ENCODE measurements around the gene DAB1.

The DAB1 gene

GRCh38 chr1:57423656-57424211, at the start of gene DAB1:
DAB1 (minus strand) TSS chr1:57424060; CDS start chr1:57291030, 133,030 bp downstream.
- no peak for DNase-seq (ENCODE audit: low read depth in 2 of 2)

- no peak for DNase-seq (ENCODE audit: low read depth in 2 of 2)
These were observed 49.6 kb upstream of the DAB1 start for GRCh38 chr1:57473448-57473847.

- DNase-seq (ENCODE audit: low read depth in 2 of 2): no peak
These were observed 48.1 kb upstream of the DAB1 start for GRCh38 chr1:57471995-57472394.

GRCh38 chr1:57470036-57470435, 46.2 kb upstream of the DAB1 start:
- DNase-seq (ENCODE audit: low read depth in 2 of 2): no peak

- no peak for DNase-seq (ENCODE audit: low read depth in 2 of 2)
These were observed 45.0 kb upstream of the DAB1 start for GRCh38 chr1:57468641-57469523.

- no peak for DNase-seq (ENCODE audit: low read depth in 2 of 2)
These were observed 44.0 kb upstream of the DAB1 start for GRCh38 chr1:57467830-57468229.

GRCh38 chr1:57464756-57465155, 40.9 kb upstream of the DAB1 start:
- DNase-seq (ENCODE audit: low read depth in 2 of 2): no peak

- DNase-seq (ENCODE audit: low read depth in 2 of 2): no peak
These were observed 39.5 kb upstream of the DAB1 start for GRCh38 chr1:57463343-57463742.

GRCh38 chr1:57461405-57461804, 37.5 kb upstream of the DAB1 start:
- no peak for DNase-seq (ENCODE audit: low read depth in 2 of 2)

- no peak for DNase-seq (ENCODE audit: low read depth in 2 of 2)
These were observed 27.7 kb upstream of the DAB1 start for GRCh38 chr1:57451516-57451915.

GRCh38 chr1:57450981-57451380, 27.1 kb upstream of the DAB1 start:
- no peak for DNase-seq (ENCODE audit: low read depth in 2 of 2)

- no peak for DNase-seq (ENCODE audit: low read depth in 2 of 2)
These were observed 23.7 kb upstream of the DAB1 start for GRCh38 chr1:57447551-57447950.

GRCh38 chr1:57443004-57443403, 19.1 kb upstream of the DAB1 start:
- no peak for DNase-seq (ENCODE audit: low read depth in 2 of 2)

GRCh38 chr1:57440096-57440495, 16.2 kb upstream of the DAB1 start:
- no peak for DNase-seq (ENCODE audit: low read depth in 2 of 2)

GRCh38 chr1:57431400-57431799, 7.5 kb upstream of the DAB1 start:
- DNase-seq (ENCODE audit: low read depth in 2 of 2): no peak

GRCh38 chr1:57424231-57425027, 569 bp upstream of the DAB1 start:
- no peak for DNase-seq (ENCODE audit: low read depth in 2 of 2)

GRCh38 chr1:57423135-57423655, 665 bp downstream of the DAB1 start:
- no peak for DNase-seq (ENCODE audit: low read depth in 2 of 2)

- DNase-seq (ENCODE audit: low read depth in 2 of 2): no peak
These were observed 1.4 kb downstream of the DAB1 start for GRCh38 chr1:57422271-57423134.

GRCh38 chr1:57421806-57422205, 2.1 kb downstream of the DAB1 start:
- no peak for DNase-seq (ENCODE audit: low read depth in 2 of 2)

- DNase-seq (ENCODE audit: low read depth in 2 of 2): no peak
These were observed 2.7 kb downstream of the DAB1 start for GRCh38 chr1:57420981-57421785.

- no peak for DNase-seq (ENCODE audit: low read depth in 2 of 2)
These were observed 4.9 kb downstream of the DAB1 start for GRCh38 chr1:57418971-57419370.
